Measurements from ENCODE around the gene SEMA3A. TPM values are rescaled to one million over a fixed set of nuclear protein-coding genes. Genes with fewer than 3 reads are reported as not detected.

Gene SEMA3A
- total RNA-seq, 4 donors from 2014 or later: 3.1 to 88.9 (median 6.5) TPM

GRCh38 chr7:84209006-84209405 lies 14.4 kb upstream of the SEMA3A start:
- intact Hi-C loops (cut with DNase I; ENCODE audit: low total_unique reads): no loop called here
- Histone ChIP-seq H3K27ac (no peak overlapping the region), H3K4me1 (no peaks in the 10 kb centered on the region), H3K4me3 (no peak overlapping the region), H3K27me3 (no peaks in the 10 kb centered on the region), H3K36me3 (no peaks in the 10 kb centered on the region), H3K9me3 (no peaks in the 10 kb centered on the region)
- TF ChIP-seq, protein P1, sequence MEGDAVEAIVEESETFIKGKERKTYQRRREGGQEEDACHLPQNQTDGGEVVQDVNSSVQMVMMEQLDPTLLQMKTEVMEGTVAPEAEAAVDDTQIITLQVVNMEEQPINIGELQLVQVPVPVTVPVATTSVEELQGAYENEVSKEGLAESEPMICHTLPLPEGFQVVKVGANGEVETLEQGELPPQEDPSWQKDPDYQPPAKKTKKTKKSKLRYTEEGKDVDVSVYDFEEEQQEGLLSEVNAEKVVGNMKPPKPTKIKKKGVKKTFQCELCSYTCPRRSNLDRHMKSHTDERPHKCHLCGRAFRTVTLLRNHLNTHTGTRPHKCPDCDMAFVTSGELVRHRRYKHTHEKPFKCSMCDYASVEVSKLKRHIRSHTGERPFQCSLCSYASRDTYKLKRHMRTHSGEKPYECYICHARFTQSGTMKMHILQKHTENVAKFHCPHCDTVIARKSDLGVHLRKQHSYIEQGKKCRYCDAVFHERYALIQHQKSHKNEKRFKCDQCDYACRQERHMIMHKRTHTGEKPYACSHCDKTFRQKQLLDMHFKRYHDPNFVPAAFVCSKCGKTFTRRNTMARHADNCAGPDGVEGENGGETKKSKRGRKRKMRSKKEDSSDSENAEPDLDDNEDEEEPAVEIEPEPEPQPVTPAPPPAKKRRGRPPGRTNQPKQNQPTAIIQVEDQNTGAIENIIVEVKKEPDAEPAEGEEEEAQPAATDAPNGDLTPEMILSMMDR (IDR thresholded peaks at IDR 0.05): no peak
- no peak for TF ChIP-seq POLR2A (IDR thresholded peaks at IDR 0.05)
- DNase-seq: no peak

GRCh38 chr7:84207615-84208014 lies 13.0 kb upstream of the SEMA3A start:
- H3K4me3 ChIP-seq: no peak overlapping the region
- H3K36me3 ChIP-seq: no peaks in the 10 kb centered on the region
- no peak for TF ChIP-seq POLR2A (IDR thresholded peaks at IDR 0.05)
- TF ChIP-seq, protein P1 (IDR thresholded peaks at IDR 0.05): no peak
- no peaks in the 10 kb centered on the region for H3K9me3 ChIP-seq
- H3K27ac ChIP-seq: no peak overlapping the region
- H3K27me3 ChIP-seq: no peaks in the 10 kb centered on the region
- intact Hi-C loops (cut with DNase I; ENCODE audit: low total_unique reads): no loop called here
- no peak for DNase-seq
- H3K4me1 ChIP-seq: no peaks in the 10 kb centered on the region

DNA sequence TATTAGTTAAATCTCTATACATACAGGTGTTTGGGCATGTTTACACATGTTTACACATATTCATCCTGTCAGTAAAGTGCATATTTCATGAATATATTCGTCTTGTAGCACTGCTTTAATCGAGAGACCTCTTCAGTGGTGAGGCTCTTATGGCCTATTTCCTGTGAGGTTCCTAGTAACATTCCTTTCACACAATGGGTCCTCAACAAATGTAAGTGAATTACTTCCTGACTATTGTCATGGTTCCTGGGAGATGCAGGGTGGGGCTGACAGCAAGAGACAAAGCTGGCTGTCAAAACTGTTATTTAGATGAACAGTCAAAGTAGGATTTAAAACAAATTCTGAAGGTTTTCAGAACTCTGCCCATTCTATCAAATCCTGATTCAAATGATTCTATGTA lies 12.4 kb upstream of the SEMA3A start:
- Histone ChIP-seq H3K4me1 (no peaks in the 10 kb centered on the region), H3K27ac (no peak overlapping the region), H3K4me3 (no peak overlapping the region), H3K27me3 (no peaks in the 10 kb centered on the region), H3K9me3 (no peaks in the 10 kb centered on the region), H3K36me3 (no peaks in the 10 kb centered on the region)
- intact Hi-C loops (cut with DNase I; ENCODE audit: low total_unique reads): no loop called here
- DNase-seq: no peak
- TF ChIP-seq, protein P1 (IDR thresholded peaks at IDR 0.05): no peak

GRCh38 chr7:84204655-84205054 lies 10.1 kb upstream of the SEMA3A start:
- TF ChIP-seq, protein P1 (IDR thresholded peaks at IDR 0.05): no peak
- TF ChIP-seq POLR2A (IDR thresholded peaks at IDR 0.05): no peak
- Histone ChIP-seq H3K27ac (no peak overlapping the region), H3K4me1 (no peaks in the 10 kb centered on the region), H3K4me3 (no peak overlapping the region), H3K36me3 (no peaks in the 10 kb centered on the region), H3K27me3 (no peaks in the 10 kb centered on the region), H3K9me3 (no peaks in the 10 kb centered on the region)
- intact Hi-C loops (cut with DNase I; ENCODE audit: low total_unique reads): no loop called here
- no peak for DNase-seq

- TF ChIP-seq, protein P1 (IDR thresholded peaks at IDR 0.05): no peak
- no peak for TF ChIP-seq POLR2A (IDR thresholded peaks at IDR 0.05)
- DNase-seq: no peak
- Histone ChIP-seq H3K9me3 (no peaks in the 10 kb centered on the region), H3K27ac (no peak overlapping the region), H3K36me3 (no peaks in the 10 kb centered on the region), H3K4me1 (no peaks in the 10 kb centered on the region), H3K4me3 (no peak overlapping the region), H3K27me3 (no peaks in the 10 kb centered on the region)
- intact Hi-C loops (cut with DNase I; ENCODE audit: low total_unique reads): no loop called here
Measured at GRCh38 chr7:84202855-84203254, 8.3 kb upstream of the SEMA3A start.
